Nephron progenitor cell (in vitro differentiated cells): Measurements from ENCODE around the gene NALCN.
"Not testable (repeated sequence)": the region's sequence is repeated elsewhere in the genome, so short reads cannot be mapped to it uniquely, and the experiment has no call there.

Experiments used
- DNase-seq: peaks from one replicate; pipeline ENCODE4 v3.0.0; 2021
- H3K27ac Mint-ChIP-seq: 2 replicates; pipeline ENCODE4 v1.8.0; 2021; ENCODE audit warnings: mild to moderate bottlenecking, moderate library complexity, mixed read lengths
- H3K27me3 Mint-ChIP-seq: 2 replicates; pipeline ENCODE4 v1.8.0; 2021; ENCODE audit warnings: mild to moderate bottlenecking, low read depth, mixed read lengths; ENCODE audit not compliant: poor library complexity
- H3K36me3 Mint-ChIP-seq: 2 replicates; pipeline ENCODE4 v1.8.0; 2021; ENCODE audit warnings: low read depth, mixed read lengths
- H3K4me1 Mint-ChIP-seq: 2 replicates; pipeline ENCODE4 v1.8.0; 2021; ENCODE audit warnings: mixed read lengths
- H3K4me3 Mint-ChIP-seq: 2 replicates; pipeline ENCODE4 v1.8.0; 2021; ENCODE audit warnings: mild to moderate bottlenecking, moderate library complexity, mixed read lengths
- H3K9me3 Mint-ChIP-seq: 2 replicates; pipeline ENCODE4 v1.8.0; 2021; ENCODE audit warnings: mild to moderate bottlenecking, moderate library complexity, mixed read lengths
- TF ChIP-seq, protein P1 (sequence below): fragments of 200-600 bp; sonication (generic); IDR thresholded peaks from 2 replicates; pipeline ENCODE4 v1.5.0; 2021; ENCODE audit warnings: antibody characterized with exemption

NALCN gene

DNA sequence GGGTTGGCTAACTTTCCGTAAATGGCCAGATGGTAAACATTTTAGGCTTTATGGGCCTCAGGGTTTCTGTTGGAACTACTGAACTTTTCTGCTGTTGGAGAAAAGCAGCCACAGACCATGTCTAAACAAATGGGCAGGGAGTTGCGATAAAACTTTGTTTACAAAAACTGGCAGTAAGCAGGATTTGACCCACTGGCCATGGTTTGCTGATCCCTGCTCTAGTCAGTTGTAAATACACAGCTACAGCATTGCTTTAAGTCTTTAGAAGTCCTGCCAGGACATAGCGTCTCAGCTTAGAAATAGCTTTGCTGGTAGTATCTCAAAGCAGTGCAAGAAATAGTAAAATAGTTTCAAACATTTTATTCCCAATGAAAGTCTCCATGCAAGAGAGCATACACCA, 88.4 kb downstream of the NALCN start:
- Mint-ChIP-seq H3K27me3 (no peaks in the 10 kb centered on the region), H3K9me3 (peaks cover 5% of the 10 kb centered on the region), H3K4me1 (peaks cover 22% of the 10 kb centered on the region), H3K4me3 (no peak overlapping the region), H3K27ac (peak overlapping the region; percentile 62), H3K36me3 (no peaks in the 10 kb centered on the region)
- TF ChIP-seq, protein P1, sequence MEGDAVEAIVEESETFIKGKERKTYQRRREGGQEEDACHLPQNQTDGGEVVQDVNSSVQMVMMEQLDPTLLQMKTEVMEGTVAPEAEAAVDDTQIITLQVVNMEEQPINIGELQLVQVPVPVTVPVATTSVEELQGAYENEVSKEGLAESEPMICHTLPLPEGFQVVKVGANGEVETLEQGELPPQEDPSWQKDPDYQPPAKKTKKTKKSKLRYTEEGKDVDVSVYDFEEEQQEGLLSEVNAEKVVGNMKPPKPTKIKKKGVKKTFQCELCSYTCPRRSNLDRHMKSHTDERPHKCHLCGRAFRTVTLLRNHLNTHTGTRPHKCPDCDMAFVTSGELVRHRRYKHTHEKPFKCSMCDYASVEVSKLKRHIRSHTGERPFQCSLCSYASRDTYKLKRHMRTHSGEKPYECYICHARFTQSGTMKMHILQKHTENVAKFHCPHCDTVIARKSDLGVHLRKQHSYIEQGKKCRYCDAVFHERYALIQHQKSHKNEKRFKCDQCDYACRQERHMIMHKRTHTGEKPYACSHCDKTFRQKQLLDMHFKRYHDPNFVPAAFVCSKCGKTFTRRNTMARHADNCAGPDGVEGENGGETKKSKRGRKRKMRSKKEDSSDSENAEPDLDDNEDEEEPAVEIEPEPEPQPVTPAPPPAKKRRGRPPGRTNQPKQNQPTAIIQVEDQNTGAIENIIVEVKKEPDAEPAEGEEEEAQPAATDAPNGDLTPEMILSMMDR: no peak
- DNase-seq: no peak

DNA sequence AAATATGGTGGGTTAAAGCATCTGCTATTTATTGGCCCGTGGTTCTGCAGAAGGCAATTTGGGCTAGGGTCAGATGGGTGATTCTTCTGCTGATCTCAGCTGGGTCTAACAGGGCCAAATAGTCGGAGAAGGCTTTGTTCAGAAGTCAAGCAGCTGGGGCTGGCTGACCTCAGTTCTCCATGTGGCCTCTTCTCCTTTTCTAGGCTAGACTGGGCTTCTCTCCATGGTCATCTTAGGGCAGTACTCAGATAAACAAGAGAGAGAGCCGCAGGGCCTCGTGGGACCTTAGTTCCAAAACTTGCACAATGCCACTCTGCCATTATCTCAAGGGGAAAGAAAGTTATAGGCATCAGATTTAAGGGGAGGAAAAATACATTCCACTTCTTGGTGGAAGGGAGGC, 89.6 kb downstream of the NALCN start:
- Mint-ChIP-seq H3K36me3 (no peaks in the 10 kb centered on the region), H3K9me3 (peaks cover 5% of the 10 kb centered on the region), H3K4me3 (no peak overlapping the region), H3K4me1 (peaks cover 22% of the 10 kb centered on the region), H3K27ac (peak overlapping the region; percentile 34), H3K27me3 (no peaks in the 10 kb centered on the region)
- TF ChIP-seq, protein P1: no peak
- DNase-seq: no peak

DNA sequence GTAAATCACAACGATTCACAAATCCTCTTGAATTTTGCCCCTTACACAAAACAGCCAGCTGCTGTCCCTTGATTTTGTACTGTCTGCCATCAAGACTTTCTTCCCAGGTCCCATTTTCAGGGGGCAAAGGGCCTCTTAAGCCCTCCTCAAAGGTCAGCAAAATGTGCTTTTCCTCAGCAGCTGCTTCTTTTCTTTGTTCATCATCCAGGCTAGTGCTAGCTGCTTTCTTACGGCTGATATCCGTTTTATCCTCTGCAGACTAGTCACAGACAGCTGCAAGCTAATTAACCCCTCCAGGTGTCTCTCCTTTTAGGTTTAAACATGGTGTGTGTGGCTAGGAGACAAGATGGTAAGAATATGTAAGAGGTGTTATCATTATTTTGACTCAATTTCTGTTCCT, 90.9 kb downstream of the NALCN start:
- H3K9me3 Mint-ChIP-seq: no peaks in the 10 kb centered on the region
- no peaks in the 10 kb centered on the region for H3K36me3 Mint-ChIP-seq
- TF ChIP-seq, protein P1: no peak
- no peak for DNase-seq
- H3K27ac Mint-ChIP-seq: peak overlapping the region; percentile 43
- no peaks in the 10 kb centered on the region for H3K27me3 Mint-ChIP-seq
- H3K4me1 Mint-ChIP-seq: peaks cover 22% of the 10 kb centered on the region
- no peak overlapping the region for H3K4me3 Mint-ChIP-seq

DNA sequence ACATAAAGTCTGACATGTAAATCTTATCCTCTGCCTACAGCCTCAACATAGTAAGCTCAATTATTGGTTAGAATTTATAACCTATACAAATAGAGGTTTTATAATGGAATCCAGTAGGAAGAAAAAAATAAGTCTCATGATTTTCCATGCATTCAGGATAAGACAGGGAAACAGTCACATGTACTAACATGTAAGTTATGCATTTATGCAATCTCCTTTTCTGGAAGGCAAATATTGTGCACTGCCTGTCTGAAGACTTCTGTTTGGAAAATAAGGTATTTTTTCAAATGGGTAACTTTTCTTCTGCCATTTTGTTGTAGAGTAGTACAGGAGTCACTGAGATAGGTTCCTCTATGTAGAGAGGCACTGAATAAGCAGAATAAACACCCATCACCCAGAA, 92.7 kb downstream of the NALCN start:
- TF ChIP-seq, protein P1: no peak
- Mint-ChIP-seq H3K27me3 (no peaks in the 10 kb centered on the region), H3K36me3 (no peaks in the 10 kb centered on the region), H3K4me1 (peaks cover 22% of the 10 kb centered on the region), H3K27ac (no peak overlapping the region), H3K9me3 (no peaks in the 10 kb centered on the region), H3K4me3 (no peak overlapping the region)
- DNase-seq: no peak

DNA sequence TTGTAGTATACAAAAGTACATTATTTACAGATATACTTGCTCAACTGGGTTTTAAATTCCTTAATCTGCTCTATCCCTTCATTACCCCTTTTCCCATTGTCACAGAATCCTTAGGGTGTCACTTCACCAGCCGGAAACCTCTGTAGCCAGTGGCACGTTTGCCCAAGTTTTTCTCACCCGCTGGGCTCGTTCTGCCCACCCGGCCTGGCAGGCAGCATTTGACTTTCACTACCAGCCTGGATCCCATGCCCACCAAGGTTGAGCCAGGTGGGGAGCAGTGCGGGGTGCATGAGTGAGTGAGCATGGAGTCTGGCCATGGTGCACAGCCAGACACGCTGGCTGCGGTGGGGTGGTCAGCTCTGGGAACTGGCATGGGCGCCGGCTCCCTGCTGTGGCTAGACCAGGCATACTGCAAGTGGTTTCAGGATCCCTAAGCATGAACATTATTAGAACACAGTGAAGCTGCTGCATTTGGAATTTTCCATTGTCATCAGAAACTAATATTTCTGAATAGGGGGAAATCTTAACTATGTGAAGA, 98.3 kb downstream of the NALCN start:
- DNase-seq: no peak
- TF ChIP-seq, protein P1: no peak
- Mint-ChIP-seq H3K4me1 (no peaks in the 10 kb centered on the region), H3K36me3 (no peaks in the 10 kb centered on the region), H3K4me3 (no peak overlapping the region), H3K9me3 (peaks cover 5% of the 10 kb centered on the region), H3K27ac (no peak overlapping the region), H3K27me3 (no peaks in the 10 kb centered on the region)

DNA sequence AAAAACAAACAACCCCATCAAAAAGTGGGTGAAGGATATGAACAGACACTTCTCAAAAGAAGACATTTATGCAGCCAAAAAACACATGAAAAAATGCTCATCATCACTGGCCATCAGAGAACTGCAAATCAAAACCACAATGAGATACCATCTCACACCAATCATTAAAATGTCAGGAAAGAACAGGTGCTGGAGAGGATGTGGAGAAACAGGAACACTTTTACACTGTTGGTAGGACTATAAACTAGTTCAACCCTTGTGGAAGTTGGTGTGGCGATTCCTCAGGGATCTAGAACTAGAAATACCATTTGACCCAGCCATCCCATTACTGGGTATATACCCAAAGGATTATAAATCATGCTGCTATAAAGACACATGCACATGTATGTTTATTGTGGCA, 102.8 kb downstream of the NALCN start:
- H3K4me3 Mint-ChIP-seq, H3K4me1 Mint-ChIP-seq, H3K9me3 Mint-ChIP-seq, H3K27ac Mint-ChIP-seq, DNase-seq, H3K27me3 Mint-ChIP-seq, H3K36me3 Mint-ChIP-seq: not testable (repeated sequence)
